Neural crest cell (in vitro differentiated cells): ENCODE data around the gene ENO2. TPM values are rescaled to one million over a fixed set of nuclear protein-coding genes. Genes with fewer than 3 reads are reported as not detected.

Experiments used
- DNase-seq: peaks from one replicate; pipeline ENCODE4 v3.0.0; 2021; ENCODE audit warnings: low read depth, mixed read lengths, low spot score
- H3K27ac Mint-ChIP-seq: one replicate; pipeline ENCODE4 v1.8.0; 2021; ENCODE audit warnings: mild to moderate bottlenecking, mixed read lengths; ENCODE audit not compliant: unreplicated experiment
- H3K27me3 Mint-ChIP-seq: 2 replicates; pipeline ENCODE4 v1.8.0; 2021; ENCODE audit warnings: low read depth, mild to moderate bottlenecking, mixed read lengths
- H3K36me3 Mint-ChIP-seq: 2 replicates; pipeline ENCODE4 v1.8.0; 2021; ENCODE audit warnings: low read depth, mild to moderate bottlenecking, mixed read lengths
- H3K4me1 Mint-ChIP-seq: 2 replicates; pipeline ENCODE4 v1.8.0; 2021; ENCODE audit warnings: mixed read lengths
- H3K4me3 Mint-ChIP-seq: one replicate; pipeline ENCODE4 v1.8.0; 2021; ENCODE audit warnings: mild to moderate bottlenecking, mixed read lengths
- H3K9me3 Mint-ChIP-seq: 2 replicates; pipeline ENCODE4 v1.8.0; 2021; ENCODE audit warnings: mixed read lengths
- CTCF ChIP-seq: fragments of 200-600 bp; sonication (generic); conservative IDR thresholded peaks from 2 replicates; pipeline ENCODE4 v1.5.0; 2021; ENCODE audit warnings: antibody characterized with exemption, mild to moderate bottlenecking
- total RNA-seq: library from RNA; stranded (reverse); gene quantifications from 2 replicates; pipeline ENCODE4 v1.2.1, GENCODE V29; 2021

Gene ENO2
- total RNA-seq, 1 donor from 2014 or later = 68.4 TPM

GRCh38 chr12:6912164-6912935, 2.0 kb upstream of the ENO2 start:
- H3K4me3 Mint-ChIP-seq = peak overlapping the region; percentile 25
- no peaks in the 10 kb centered on the region for H3K9me3 Mint-ChIP-seq
- no peak for DNase-seq
- no peaks in the 10 kb centered on the region for H3K36me3 Mint-ChIP-seq
- TF ChIP-seq CTCF = no peak
- H3K27ac Mint-ChIP-seq = no peak overlapping the region
- H3K27me3 Mint-ChIP-seq = peaks cover 26% of the 10 kb centered on the region
- H3K4me1 Mint-ChIP-seq = peaks cover 27% of the 10 kb centered on the region

- no peak for DNase-seq
- H3K4me1 Mint-ChIP-seq = peaks cover 31% of the 10 kb centered on the region
- H3K36me3 Mint-ChIP-seq = no peaks in the 10 kb centered on the region
- peak; percentile 2 for TF ChIP-seq CTCF
- peaks cover 26% of the 10 kb centered on the region for H3K27me3 Mint-ChIP-seq
- peak overlapping the region; percentile 88 for H3K4me3 Mint-ChIP-seq
- peak overlapping the region; percentile 85 for H3K27ac Mint-ChIP-seq
- no peaks in the 10 kb centered on the region for H3K9me3 Mint-ChIP-seq
Observed at GRCh38 chr12:6914947-6915788, 788 bp downstream of the ENO2 start.

GRCh38 chr12:6915789-6916285, 1.5 kb downstream of the ENO2 start:
- Mint-ChIP-seq H3K27ac (no peak overlapping the region), H3K4me3 (peak overlapping the region; percentile 88), H3K9me3 (no peaks in the 10 kb centered on the region), H3K4me1 (peaks cover 31% of the 10 kb centered on the region), H3K27me3 (peaks cover 26% of the 10 kb centered on the region), H3K36me3 (no peaks in the 10 kb centered on the region)
- DNase-seq = no peak
- TF ChIP-seq CTCF = no peak

- Mint-ChIP-seq H3K27ac (no peak overlapping the region), H3K4me1 (peaks cover 31% of the 10 kb centered on the region), H3K4me3 (peak overlapping the region; percentile 65), H3K27me3 (peaks cover 19% of the 10 kb centered on the region), H3K36me3 (no peaks in the 10 kb centered on the region), H3K9me3 (no peaks in the 10 kb centered on the region)
- no peak for DNase-seq
- TF ChIP-seq CTCF = no peak
Observed at GRCh38 chr12:6916426-6917200, 2.2 kb downstream of the ENO2 start.
